Prostate gland (tissue), 2 donors: Measurements from ENCODE around the gene LRP11. TPM values are rescaled to one million over a fixed set of nuclear protein-coding genes. Genes with fewer than 3 reads are reported as not detected.
"Not testable (repeated sequence)": the region's sequence is repeated elsewhere in the genome, so short reads cannot be mapped to it uniquely, and the experiment has no call there.

Experiments used
- DNase-seq: peaks from one replicate; pipeline ENCODE4 v3.0.0-alpha.2; 2019; ENCODE audit warnings: low spot score
- H3K27ac ChIP-seq, 2 donors: fragments of 200-600 bp; sonication (generic); 2 replicates each; pipeline ENCODE4 v1.5.1; 2017 to 2019
- H3K27me3 ChIP-seq: fragments of 200-600 bp; sonication (generic); replicated peaks from 2 replicates; pipeline ENCODE4 v1.5.1; 2019; ENCODE audit not compliant: insufficient read depth
- H3K36me3 ChIP-seq, 2 donors: fragments of 200-600 bp; sonication (generic); 1 replicate in 1 of 2; 2 replicates in 1 of 2; pipeline versions ENCODE4 v1.5.1 to v1.8.1; 2017 to 2019
- H3K4me1 ChIP-seq: fragments of 200-600 bp; sonication (generic); replicated peaks from 2 replicates; pipeline ENCODE4 v1.5.1; 2019
- H3K4me3 ChIP-seq, 2 donors: fragments of 200-600 bp; sonication (generic); 2 replicates each; pipeline ENCODE4 v1.5.1; 2017 to 2019
- H3K9me3 ChIP-seq: fragments of 200-600 bp; sonication (generic); 2 replicates; pipeline ENCODE4 v1.5.1; 2017
- CTCF ChIP-seq, 4 experiments: fragments of 200-600 bp in 2 of 4; fragments of 450-650 bp in 2 of 4; sonication (generic) in 2 of 4; IDR thresholded peaks; 1 replicate in 3 of 4; 2 replicates in 1 of 4; pipeline ENCODE4 v1.5.1; 2016 to 2019; ENCODE audit warnings: antibody characterized with exemption in 4 of 4, mild to moderate bottlenecking in 2 of 4, moderate library complexity in 2 of 4
- POLR2A ChIP-seq: fragments of 450-650 bp; IDR thresholded peaks from one replicate; pipeline ENCODE4 v1.6.1; 2016; ENCODE audit warnings: antibody characterized with exemption, mild to moderate bottlenecking
- POLR2AphosphoS5 ChIP-seq: sonication (generic); formaldehyde crosslinking; IDR thresholded peaks from one replicate; pipeline ENCODE4 v1.6.1; 2017; ENCODE audit warnings: antibody characterized with exemption
- WGBS: methylation state at CpG from one replicate; pipeline ENCODE4 v1.1.5; 2018; 5-methylcytosine and 5-hydroxymethylcytosine counted together
- intact Hi-C: fragments of 100-400 bp; cut with DNase I; formaldehyde crosslinking; loops from one replicate; pipeline ENCODE4 v1.14.2; 2022
- total RNA-seq, 2 donors: library from RNA; depleted of rRNA; stranded (reverse); fragments of >200 nt; gene quantifications; one replicate each; pipeline ENCODE4 v1.1.0, GENCODE V29; 2016

Gene LRP11
- total RNA-seq, 2 donors from 2014 or later = 52.7 to 76.3 TPM

DNA sequence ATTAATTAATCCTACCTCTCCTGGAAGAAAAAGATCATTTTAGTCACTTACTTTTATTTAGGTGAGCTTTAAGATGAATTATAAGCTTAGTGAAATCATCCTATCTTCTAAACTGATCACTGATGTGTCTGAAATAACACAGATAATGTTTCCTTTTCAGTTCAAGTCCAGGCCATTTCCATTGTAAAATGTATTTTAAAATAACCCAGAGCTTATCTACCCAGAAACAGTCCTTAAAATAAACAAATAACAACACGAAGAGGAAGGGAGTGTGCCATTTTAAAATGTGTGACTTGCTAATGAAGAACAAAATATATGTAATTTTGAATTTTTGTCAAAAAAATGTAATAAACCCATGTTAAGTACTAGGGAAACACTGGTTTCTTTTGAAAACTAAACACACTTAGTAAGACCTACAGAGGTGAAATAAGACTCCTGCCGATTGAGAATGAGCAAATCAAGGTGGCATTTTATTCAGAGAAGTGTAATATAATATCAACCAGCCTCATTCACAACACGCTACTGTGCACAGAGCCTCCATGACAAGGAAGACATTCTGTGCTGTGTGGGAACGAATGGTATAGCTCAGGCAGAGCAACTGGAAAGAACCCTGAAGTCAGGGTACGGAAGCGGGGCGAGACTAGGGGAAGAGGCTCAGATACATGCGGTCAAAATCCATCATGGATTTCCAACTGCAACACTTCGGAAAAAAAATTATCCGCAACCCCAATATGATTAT, 7.7 kb downstream of the LRP11 start:
- Histone ChIP-seq H3K36me3 (no peaks in the 10 kb centered on the region), H3K9me3 (no peaks in the 10 kb centered on the region), H3K4me1 (peaks cover 17% of the 10 kb centered on the region), H3K4me3 (no peak overlapping the region), H3K27ac (peak overlapping the region in 1 of 2 donors; percentile 13), H3K27me3 (no peaks in the 10 kb centered on the region)
- WGBS = 73% methylated on average over 10 of the region's 10 CpGs
- no peak for TF ChIP-seq POLR2AphosphoS5
- TF ChIP-seq POLR2A = no peak
- intact Hi-C loops = no loop called here
- no peak for DNase-seq

GRCh38 chr6:149855741-149856140, 8.4 kb downstream of the LRP11 start:
- intact Hi-C loops = no loop called here
- 41% methylated on average over 2 of the region's 2 CpGs for WGBS
- H3K4me3 ChIP-seq = no peak overlapping the region
- H3K27ac ChIP-seq = peak overlapping the region; percentile 6 to 42
- H3K36me3 ChIP-seq = peaks cover 0 to 3% of the 10 kb centered on the region in 2 donors
- H3K9me3 ChIP-seq = no peaks in the 10 kb centered on the region
- peak; percentile 84 for TF ChIP-seq POLR2AphosphoS5
- TF ChIP-seq CTCF (IDR thresholded peaks at IDR 0.05) = no peak
- peak; percentile 44 for DNase-seq
- peaks cover 13% of the 10 kb centered on the region for H3K4me1 ChIP-seq
- H3K27me3 ChIP-seq = no peaks in the 10 kb centered on the region

- peak overlapping the region; percentile 6 to 42 for H3K27ac ChIP-seq
These were observed 9.0 kb downstream of the LRP11 start for GRCh38 chr6:149855040-149855654.

DNA sequence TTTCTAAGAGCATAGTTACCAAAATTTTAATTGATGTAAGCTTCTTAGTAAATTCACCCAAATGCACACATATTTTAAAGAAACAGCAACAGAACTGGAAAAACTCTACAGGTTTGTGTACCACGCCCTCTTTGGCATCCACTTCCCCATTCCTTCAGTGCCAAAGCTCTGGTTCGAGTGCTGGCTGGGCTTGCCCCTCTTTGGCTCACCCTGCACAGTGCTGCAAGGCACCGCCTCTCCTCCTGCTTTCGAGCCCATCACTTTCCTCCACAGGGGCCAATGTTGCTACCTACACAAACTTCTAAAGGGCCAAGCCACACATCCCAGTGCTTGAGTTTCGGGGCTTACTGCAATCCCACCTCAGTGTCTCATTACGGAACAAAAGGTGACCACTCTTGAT, 9.6 kb downstream of the LRP11 start:
- peak overlapping the region in 1 of 2 donors; percentile 18 for H3K27ac ChIP-seq

More at GRCh38 chr6:149855040-149855654, 9.0 kb downstream of the LRP11 start:
- Histone ChIP-seq H3K9me3 (no peaks in the 10 kb centered on the region), H3K4me1 (peaks cover 13% of the 10 kb centered on the region), H3K4me3 (no peak overlapping the region), H3K27me3 (no peaks in the 10 kb centered on the region), H3K36me3 (peaks cover 0 to 3% of the 10 kb centered on the region in 2 donors)
- WGBS = 56% methylated on average over 5 of the region's 5 CpGs
- intact Hi-C loops = no loop called here
- TF ChIP-seq POLR2A (no peak), CTCF (IDR thresholded peaks at IDR 0.05) (no peak), POLR2AphosphoS5 (no peak)
- DNase-seq = no peak

GRCh38 chr6:149854017-149854416, 10.1 kb downstream of the LRP11 start:
- H3K9me3 ChIP-seq, intact Hi-C loops, H3K27me3 ChIP-seq, H3K4me3 ChIP-seq, H3K36me3 ChIP-seq, DNase-seq: not testable (repeated sequence)
- 85% methylated on average over 4 of the region's 4 CpGs for WGBS
- H3K4me1 ChIP-seq = peaks cover 13% of the 10 kb centered on the region
- H3K27ac ChIP-seq = peak overlapping the region; percentile 7 to 18

More for the DNA sequence above, 9.6 kb downstream of the LRP11 start:
- peaks cover 0 to 3% of the 10 kb centered on the region in 2 donors for H3K36me3 ChIP-seq
- intact Hi-C loops = no loop called here
- 58% methylated on average over 6 of the region's 6 CpGs for WGBS
- no peak for DNase-seq
- no peaks in the 10 kb centered on the region for H3K9me3 ChIP-seq
- TF ChIP-seq POLR2AphosphoS5 (no peak), CTCF (IDR thresholded peaks at IDR 0.05) (no peak), POLR2A (no peak)
- no peak overlapping the region for H3K4me3 ChIP-seq
- peaks cover 13% of the 10 kb centered on the region for H3K4me1 ChIP-seq
- H3K27me3 ChIP-seq = no peaks in the 10 kb centered on the region
